Lower lobe of right lung (tissue), 2 donors: ENCODE results near the gene STARD9. TPM values are rescaled to one million over a fixed set of nuclear protein-coding genes. Genes with fewer than 3 reads are reported as not detected.
A peak's percentile ranks its signal among the peaks of the same experiment; 100 is the strongest.
"Not testable (repeated sequence)": the region's sequence is repeated elsewhere in the genome, so short reads cannot be mapped to it uniquely, and the experiment has no call there.

Experiments
- ATAC-seq, 2 donors: fragments of 200-7000 bp; cut with Tn5 transposase; one replicate each; pipeline ENCODE4 v1.9.1; 2020 to 2022; ENCODE audit warnings: mild to moderate bottlenecking in 2 of 2, moderate library complexity in 2 of 2
- DNase-seq: peaks from one replicate; pipeline ENCODE4 v3.0.0-alpha.2; 2020
- H3K27ac ChIP-seq: fragments of 200-600 bp; one replicate; pipeline ENCODE4 v1.8.0; 2022
- H3K27me3 ChIP-seq: fragments of 200-600 bp; one replicate; pipeline ENCODE4 v1.8.0; 2022; ENCODE audit warnings: low read depth
- H3K36me3 ChIP-seq: fragments of 200-600 bp; one replicate; pipeline ENCODE4 v1.8.0; 2022; ENCODE audit warnings: mild to moderate bottlenecking
- H3K4me1 ChIP-seq: fragments of 200-600 bp; one replicate; pipeline ENCODE4 v1.8.0; 2022
- H3K4me3 ChIP-seq: fragments of 200-600 bp; one replicate; pipeline ENCODE4 v1.8.0; 2022; ENCODE audit warnings: mild to moderate bottlenecking
- H3K9me3 ChIP-seq: fragments of 200-600 bp; one replicate; pipeline ENCODE4 v1.8.0; 2022
- intact Hi-C: fragments of 100-400 bp; cut with DNase I; formaldehyde crosslinking; loops from one replicate; pipeline ENCODE4 v1.11.0; 2022
- total RNA-seq: library from RNA; stranded (reverse); fragmentation: NEBNext Ultra II Directional; extraction: Animal tissue kit (Norgen Biotek cat#: 25700); gene quantifications from one replicate; pipeline ENCODE4 v1.2.1, GENCODE V29; 2021
- TF ChIP-seq, protein P1 (sequence below): fragments of 200-600 bp; IDR thresholded peaks from one replicate; pipeline ENCODE4 v1.8.0; 2022; ENCODE audit warnings: antibody characterized with exemption, mild to moderate bottlenecking
- donor health status: DM: no; HTN: yes; CAD: no; lungs with severe emphysema.

Gene STARD9
- total RNA-seq, 1 donor from 2014 or later: 21.9 TPM

DNA sequence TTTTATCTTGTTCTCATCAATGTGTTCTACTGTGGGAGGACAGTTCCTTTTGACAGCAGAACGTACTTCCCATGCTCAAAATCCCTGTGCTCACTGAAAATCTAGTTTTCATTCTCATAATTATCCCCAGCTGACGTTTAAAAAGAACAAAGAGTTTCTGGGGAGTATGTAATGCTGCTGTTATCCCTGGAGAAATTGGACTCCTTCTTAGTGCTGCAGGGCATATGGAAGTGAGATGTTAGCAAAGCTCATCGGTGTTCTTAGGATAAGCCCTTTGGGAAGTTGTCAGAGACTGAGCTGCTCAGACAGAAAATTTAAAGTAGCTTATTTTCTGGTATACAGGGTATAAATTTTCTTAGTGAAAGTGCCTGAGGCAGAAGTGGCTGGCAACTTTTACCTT lies 95.0 kb downstream of the STARD9 start:
- Histone ChIP-seq H3K4me1 (no peaks in the 10 kb centered on the region), H3K27ac (no peak overlapping the region), H3K36me3 (peaks cover 82% of the 10 kb centered on the region), H3K9me3 (no peaks in the 10 kb centered on the region), H3K4me3 (no peak overlapping the region), H3K27me3 (no peaks in the 10 kb centered on the region)
- TF ChIP-seq, protein P1, sequence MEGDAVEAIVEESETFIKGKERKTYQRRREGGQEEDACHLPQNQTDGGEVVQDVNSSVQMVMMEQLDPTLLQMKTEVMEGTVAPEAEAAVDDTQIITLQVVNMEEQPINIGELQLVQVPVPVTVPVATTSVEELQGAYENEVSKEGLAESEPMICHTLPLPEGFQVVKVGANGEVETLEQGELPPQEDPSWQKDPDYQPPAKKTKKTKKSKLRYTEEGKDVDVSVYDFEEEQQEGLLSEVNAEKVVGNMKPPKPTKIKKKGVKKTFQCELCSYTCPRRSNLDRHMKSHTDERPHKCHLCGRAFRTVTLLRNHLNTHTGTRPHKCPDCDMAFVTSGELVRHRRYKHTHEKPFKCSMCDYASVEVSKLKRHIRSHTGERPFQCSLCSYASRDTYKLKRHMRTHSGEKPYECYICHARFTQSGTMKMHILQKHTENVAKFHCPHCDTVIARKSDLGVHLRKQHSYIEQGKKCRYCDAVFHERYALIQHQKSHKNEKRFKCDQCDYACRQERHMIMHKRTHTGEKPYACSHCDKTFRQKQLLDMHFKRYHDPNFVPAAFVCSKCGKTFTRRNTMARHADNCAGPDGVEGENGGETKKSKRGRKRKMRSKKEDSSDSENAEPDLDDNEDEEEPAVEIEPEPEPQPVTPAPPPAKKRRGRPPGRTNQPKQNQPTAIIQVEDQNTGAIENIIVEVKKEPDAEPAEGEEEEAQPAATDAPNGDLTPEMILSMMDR: no peak
- ATAC-seq (no peak), DNase-seq (no peak)
- intact Hi-C loops: no loop called here

DNA sequence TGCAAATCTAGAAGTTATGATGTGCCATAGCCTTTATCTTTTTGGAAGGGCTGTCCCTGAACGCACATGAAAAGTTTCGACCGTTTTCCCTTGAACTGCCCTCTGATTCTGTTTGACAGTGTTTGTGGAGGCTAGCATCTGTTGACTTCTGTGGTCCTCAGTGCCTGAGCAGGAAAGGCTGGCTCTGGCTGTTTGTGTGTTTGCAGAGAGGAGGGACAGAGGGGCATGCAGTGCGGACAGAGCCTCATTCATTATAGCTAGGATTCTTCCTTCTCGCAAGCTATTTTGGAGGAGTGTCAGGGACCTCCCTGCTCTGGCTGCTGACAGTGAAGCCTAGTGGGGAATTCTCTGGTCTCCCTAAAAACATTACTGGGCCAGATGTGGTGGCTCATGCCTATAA lies 97.0 kb downstream of the STARD9 start:
- Histone ChIP-seq H3K4me3 (no peak overlapping the region), H3K27ac (no peak overlapping the region), H3K4me1 (no peaks in the 10 kb centered on the region), H3K27me3 (no peaks in the 10 kb centered on the region), H3K9me3 (no peaks in the 10 kb centered on the region), H3K36me3 (peaks cover 86% of the 10 kb centered on the region)
- no peak for ATAC-seq
- intact Hi-C loops: no loop called here
- DNase-seq: no peak
- TF ChIP-seq, protein P1: no peak

DNA sequence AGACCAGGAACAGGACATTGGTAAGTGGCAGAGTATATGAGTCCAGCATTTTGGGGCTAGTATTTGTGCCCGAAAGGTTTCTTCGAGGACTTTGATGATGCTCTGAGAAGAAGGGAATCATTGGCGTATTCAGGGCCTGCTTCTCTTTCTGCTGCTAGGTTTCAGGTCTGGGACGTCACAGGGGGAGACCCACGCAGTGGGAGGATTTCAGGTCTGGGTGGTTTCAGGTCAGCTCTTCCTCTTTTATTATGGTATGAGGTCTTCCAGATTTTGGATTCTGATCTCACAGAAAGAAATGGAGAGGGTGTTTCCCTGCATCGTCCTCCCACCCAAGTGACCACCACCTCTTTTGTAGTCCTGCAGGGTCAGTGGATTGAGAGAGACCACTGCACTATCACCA lies 99.1 kb downstream of the STARD9 start:
- H3K27me3 ChIP-seq: no peaks in the 10 kb centered on the region
- no peaks in the 10 kb centered on the region for H3K9me3 ChIP-seq
- H3K4me3 ChIP-seq: no peak overlapping the region
- ATAC-seq (no peak), DNase-seq (no peak)
- H3K27ac ChIP-seq: no peak overlapping the region
- intact Hi-C loops: no loop called here
- no peaks in the 10 kb centered on the region for H3K4me1 ChIP-seq
- TF ChIP-seq, protein P1: no peak
- peaks cover 91% of the 10 kb centered on the region for H3K36me3 ChIP-seq

DNA sequence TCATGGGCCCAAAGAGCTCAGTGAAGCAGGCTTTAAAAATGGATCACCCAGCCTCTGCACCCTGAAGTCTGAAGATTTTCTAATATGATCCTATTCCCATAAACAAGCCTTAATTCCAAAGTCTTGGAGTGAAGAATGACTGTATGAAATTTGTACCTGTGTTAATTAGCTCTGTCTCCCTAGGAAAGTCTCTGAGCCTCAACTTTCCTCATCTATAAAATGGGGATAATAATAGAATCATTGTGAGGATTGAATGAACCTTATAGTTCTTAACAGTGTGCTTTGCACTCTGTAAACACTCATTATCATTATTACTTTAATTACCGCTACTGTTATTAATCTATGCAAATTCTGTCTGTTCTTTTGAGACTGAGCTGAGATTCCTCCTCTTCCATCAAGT lies 99.6 kb downstream of the STARD9 start:
- Histone ChIP-seq H3K4me3 (no peak overlapping the region), H3K36me3 (peaks cover 91% of the 10 kb centered on the region), H3K4me1 (no peaks in the 10 kb centered on the region), H3K27me3 (no peaks in the 10 kb centered on the region), H3K27ac (no peak overlapping the region), H3K9me3 (no peaks in the 10 kb centered on the region)
- TF ChIP-seq, protein P1: no peak
- ATAC-seq (no peak), DNase-seq (no peak)
- intact Hi-C loops: no loop called here

DNA sequence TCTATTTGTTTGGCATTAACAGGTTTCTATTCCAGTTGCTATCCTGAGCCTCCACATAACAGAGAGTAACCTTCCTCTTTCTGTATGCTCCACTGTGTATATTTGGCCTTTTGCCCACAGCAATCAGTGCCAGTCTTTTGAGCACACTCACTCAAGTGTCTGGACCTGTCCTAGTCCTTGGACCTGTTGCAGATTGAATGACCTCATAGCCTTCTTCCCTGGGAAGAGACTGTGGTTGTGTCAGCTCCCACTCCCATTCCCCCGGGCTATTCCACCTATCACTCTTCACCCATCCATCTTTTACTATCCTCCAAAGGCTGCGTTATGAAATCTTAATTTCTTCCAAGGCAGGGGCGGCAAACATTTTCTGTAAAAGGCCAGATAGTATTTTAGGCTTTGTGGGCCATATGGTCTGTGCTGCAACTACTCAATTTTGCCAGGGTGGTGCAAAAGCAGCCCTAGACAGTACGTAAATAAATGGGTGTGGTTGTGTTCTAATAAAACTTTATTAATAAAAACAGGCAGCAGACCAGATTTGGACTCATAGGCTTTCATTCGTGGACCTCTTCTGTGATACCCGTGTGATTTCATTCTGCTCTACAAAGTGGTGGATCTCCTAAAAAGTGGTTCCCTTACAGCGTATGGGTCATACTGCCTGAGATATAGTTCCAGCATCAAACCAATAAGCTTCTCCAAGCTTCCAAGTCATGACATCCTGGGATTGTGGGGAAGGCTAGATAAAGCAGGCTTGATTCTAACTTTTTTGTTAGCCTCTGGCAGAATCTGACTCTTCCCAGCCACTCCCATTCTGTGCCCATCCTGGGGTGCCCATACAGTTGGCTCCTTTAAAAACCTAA lies 104.1 kb downstream of the STARD9 start:
- Histone ChIP-seq H3K27me3 (no peaks in the 10 kb centered on the region), H3K4me1 (no peaks in the 10 kb centered on the region), H3K27ac (no peak overlapping the region), H3K9me3 (no peaks in the 10 kb centered on the region), H3K36me3 (peaks cover 100% of the 10 kb centered on the region), H3K4me3 (no peak overlapping the region)
- ATAC-seq: peak in 1 of 2 donors; percentile 31
- no peak for DNase-seq
- TF ChIP-seq, protein P1: no peak
- intact Hi-C loops: no loop called here

DNA sequence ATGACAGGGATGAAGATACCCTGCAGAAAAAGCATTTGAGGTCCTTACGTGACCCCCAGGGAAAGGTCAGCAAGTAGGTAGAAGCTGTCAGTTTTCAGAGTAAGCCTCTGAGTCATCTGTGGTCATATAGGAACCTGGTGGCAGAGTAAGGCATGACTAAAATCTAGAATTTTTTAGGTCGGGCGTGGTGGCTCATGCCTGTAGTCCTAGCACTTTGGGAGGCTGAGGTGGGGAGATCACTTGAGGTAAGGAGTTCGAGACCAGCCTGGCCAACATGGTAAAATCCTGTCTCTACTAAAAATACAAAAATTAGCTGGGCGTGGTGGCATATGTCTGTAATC lies 104.7 kb downstream of the STARD9 start:
- H3K4me1 ChIP-seq, intact Hi-C loops, DNase-seq, H3K27ac ChIP-seq, ATAC-seq, H3K9me3 ChIP-seq, H3K27me3 ChIP-seq, H3K4me3 ChIP-seq: not testable (repeated sequence)
- H3K36me3 ChIP-seq: peaks cover 100% of the 10 kb centered on the region
